ENCODE results near the gene PGM2.
"Not testable (repeated sequence)": the region's sequence is repeated elsewhere in the genome, so short reads cannot be mapped to it uniquely, and the experiment has no call there.

- TF ChIP-seq EZH2 (IDR thresholded peaks at IDR 0.05; ENCODE audit: insufficient read depth, poor library complexity, severe bottlenecking); EZH2phosphoT487 (IDR thresholded peaks at IDR 0.05; ENCODE audit: insufficient read depth, low read depth): not testable (repeated sequence)
Observed at GRCh38 chr4:37786267-37786666, 40.2 kb upstream of the PGM2 start.
